Measurements from ENCODE around the gene CFAP65. TPM values are rescaled to one million over a fixed set of nuclear protein-coding genes. Genes with fewer than 3 reads are reported as not detected.

Gene CFAP65
- total RNA-seq, 3 donors from 2014 or later (not counting 1 experiment from before 2014, with no cell fraction given) = not detected

DNA sequence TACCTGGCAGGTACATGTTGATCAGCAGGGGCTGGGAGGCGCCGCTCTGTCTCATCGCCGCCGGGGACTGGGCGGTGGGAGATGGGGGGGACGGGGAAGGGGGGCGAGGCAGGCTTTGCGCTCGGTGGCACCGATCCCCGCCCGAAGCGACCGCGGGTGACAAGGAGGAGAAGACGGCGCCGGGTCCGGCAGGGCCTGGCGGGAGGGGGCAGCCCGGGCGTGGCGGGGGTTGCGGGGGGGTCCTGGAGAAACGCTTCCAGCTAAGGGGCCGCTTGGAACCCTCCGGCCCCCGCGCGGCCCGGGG is 56.3 kb downstream of the CFAP65 start, which contains the start of gene FEV:
Gene FEV (minus strand): TSS at position 164 of the 304 bp plus-strand sequence. CDS start 109 bp downstream, at position 55.
- H3K36me3 ChIP-seq (ENCODE audit: control insufficient read depth, insufficient read depth, low read length) = no peaks in the 10 kb centered on the region
- DNase-seq (no peak), ATAC-seq (no peak)
- peaks cover 21% of the 10 kb centered on the region for H3K4me1 ChIP-seq (ENCODE audit: control insufficient read depth, insufficient read depth, low read length)
- no peaks in the 10 kb centered on the region for H3K9me3 ChIP-seq (ENCODE audit: control insufficient read depth, insufficient read depth, low read length)
- under 1% methylated on average over 32 of the region's 32 CpGs for WGBS (ENCODE audit: insufficient coverage)
- Mint-ChIP-seq H3K27ac (no peak within 1 kb of the TSS), H3K4me1 (peaks cover 7 to 18% of the 10 kb centered on the region in 2 donors), H3K9me3 (no peaks in the 10 kb centered on the region), H3K4me3 (no peak within 1 kb of the TSS), H3K36me3 (no peaks in the 10 kb centered on the region), H3K27me3 (ENCODE audit: low read depth in 2 of 2) (peaks cover 57 to 58% of the 10 kb centered on the region in 2 donors)
- TF ChIP-seq, protein P1, sequence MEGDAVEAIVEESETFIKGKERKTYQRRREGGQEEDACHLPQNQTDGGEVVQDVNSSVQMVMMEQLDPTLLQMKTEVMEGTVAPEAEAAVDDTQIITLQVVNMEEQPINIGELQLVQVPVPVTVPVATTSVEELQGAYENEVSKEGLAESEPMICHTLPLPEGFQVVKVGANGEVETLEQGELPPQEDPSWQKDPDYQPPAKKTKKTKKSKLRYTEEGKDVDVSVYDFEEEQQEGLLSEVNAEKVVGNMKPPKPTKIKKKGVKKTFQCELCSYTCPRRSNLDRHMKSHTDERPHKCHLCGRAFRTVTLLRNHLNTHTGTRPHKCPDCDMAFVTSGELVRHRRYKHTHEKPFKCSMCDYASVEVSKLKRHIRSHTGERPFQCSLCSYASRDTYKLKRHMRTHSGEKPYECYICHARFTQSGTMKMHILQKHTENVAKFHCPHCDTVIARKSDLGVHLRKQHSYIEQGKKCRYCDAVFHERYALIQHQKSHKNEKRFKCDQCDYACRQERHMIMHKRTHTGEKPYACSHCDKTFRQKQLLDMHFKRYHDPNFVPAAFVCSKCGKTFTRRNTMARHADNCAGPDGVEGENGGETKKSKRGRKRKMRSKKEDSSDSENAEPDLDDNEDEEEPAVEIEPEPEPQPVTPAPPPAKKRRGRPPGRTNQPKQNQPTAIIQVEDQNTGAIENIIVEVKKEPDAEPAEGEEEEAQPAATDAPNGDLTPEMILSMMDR (IDR thresholded peaks at IDR 0.05) = no peak
- H3K27me3 ChIP-seq (ENCODE audit: control insufficient read depth, insufficient read depth, low read length) = peaks cover 53% of the 10 kb centered on the region
- H3K4me3 ChIP-seq (ENCODE audit: low read length) = no peak within 1 kb of the TSS
- H3K27ac ChIP-seq (ENCODE audit: low read length) = no peak within 1 kb of the TSS
- intact Hi-C loops (cut with micrococcal nuclease) = no loop called here

DNA sequence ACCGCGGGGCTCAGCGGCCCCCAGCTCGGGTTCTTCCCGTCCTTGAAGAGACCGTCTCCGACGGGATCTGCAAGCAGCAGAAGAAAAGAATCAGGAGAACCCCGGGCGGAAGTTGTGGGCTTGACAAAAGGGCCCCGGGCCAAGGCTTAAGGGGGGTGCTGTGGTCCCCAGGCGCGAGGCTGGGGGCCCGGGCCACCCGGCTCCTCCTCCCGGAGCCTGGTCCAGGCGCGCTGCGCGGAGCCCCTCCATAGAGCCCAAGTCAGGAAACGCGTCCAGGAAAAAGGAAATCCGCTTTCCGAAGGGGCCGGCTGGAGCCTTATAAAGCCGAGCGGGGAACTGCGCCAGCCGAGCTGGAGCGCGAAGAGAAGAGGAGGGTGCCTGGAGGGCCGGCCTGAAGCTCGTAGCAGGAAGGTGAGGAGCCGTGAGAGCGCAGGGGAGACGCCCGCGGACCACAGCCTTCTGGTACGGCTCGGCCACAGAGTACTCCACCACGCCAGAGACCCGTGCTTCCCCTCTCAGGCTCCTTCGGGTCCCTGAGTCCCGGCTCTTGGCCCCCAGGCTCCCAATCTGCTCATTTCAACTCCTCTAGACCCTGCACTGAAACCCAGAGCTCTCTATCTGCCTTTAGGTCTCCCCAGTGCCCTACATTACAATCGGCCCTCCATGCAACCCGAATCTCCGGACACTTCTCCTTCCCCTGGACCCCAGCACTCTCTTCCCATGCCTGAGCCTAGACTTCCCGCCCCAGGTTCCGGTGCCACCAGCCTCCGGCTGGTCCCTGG is 56.9 kb downstream of the CFAP65 start:
- TF ChIP-seq, protein P1 (IDR thresholded peaks at IDR 0.05) = no peak
- Histone ChIP-seq H3K27me3 (ENCODE audit: control insufficient read depth, insufficient read depth, low read length) (peaks cover 57% of the 10 kb centered on the region), H3K27ac (ENCODE audit: low read length) (no peak overlapping the region), H3K4me3 (ENCODE audit: low read length) (no peak overlapping the region), H3K4me1 (ENCODE audit: control insufficient read depth, insufficient read depth, low read length) (peaks cover 26% of the 10 kb centered on the region), H3K9me3 (ENCODE audit: control insufficient read depth, insufficient read depth, low read length) (no peaks in the 10 kb centered on the region), H3K36me3 (ENCODE audit: control insufficient read depth, insufficient read depth, low read length) (no peaks in the 10 kb centered on the region)
- no peak for DNase-seq
- ATAC-seq = no peak
- Mint-ChIP-seq H3K9me3 (no peaks in the 10 kb centered on the region), H3K4me3 (no peak overlapping the region), H3K4me1 (peaks cover 7 to 24% of the 10 kb centered on the region in 2 donors), H3K27me3 (ENCODE audit: low read depth in 2 of 2) (peaks cover 53 to 57% of the 10 kb centered on the region in 2 donors), H3K36me3 (no peaks in the 10 kb centered on the region), H3K27ac (no peak overlapping the region)
- intact Hi-C loops (cut with micrococcal nuclease) = no loop called here
- under 1% methylated on average over 50 of the region's 50 CpGs for WGBS (ENCODE audit: insufficient coverage)

DNA sequence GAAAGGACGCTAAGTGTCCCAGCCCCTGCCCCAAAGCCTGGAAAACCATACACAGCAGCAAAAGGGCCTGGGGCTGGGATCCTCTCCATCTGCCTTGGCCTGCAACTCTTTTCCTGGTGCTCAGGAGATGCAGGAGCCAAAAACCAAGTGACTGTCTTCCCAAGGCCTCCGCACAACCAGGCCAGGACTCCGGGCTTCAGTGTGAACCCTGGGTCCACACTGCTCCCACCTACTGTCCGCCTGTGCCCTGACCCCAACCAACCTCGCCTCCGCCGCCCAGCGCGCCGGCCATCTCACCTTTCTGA is 57.4 kb downstream of the CFAP65 start:
- no peaks in the 10 kb centered on the region for H3K9me3 Mint-ChIP-seq

More for the DNA sequence above, 57.4 kb downstream of the CFAP65 start:
- no peak for ATAC-seq
- H3K36me3 Mint-ChIP-seq = no peaks in the 10 kb centered on the region
- H3K4me3 ChIP-seq (ENCODE audit: low read length) = no peak overlapping the region
- DNase-seq = no peak
- H3K27me3 Mint-ChIP-seq (ENCODE audit: low read depth in 2 of 2) = peaks cover 48 to 54% of the 10 kb centered on the region in 2 donors
- H3K36me3 ChIP-seq (ENCODE audit: control insufficient read depth, insufficient read depth, low read length) = no peaks in the 10 kb centered on the region
- peaks cover 26% of the 10 kb centered on the region for H3K4me1 ChIP-seq (ENCODE audit: control insufficient read depth, insufficient read depth, low read length)
- TF ChIP-seq, protein P1 (IDR thresholded peaks at IDR 0.05) = no peak
- H3K27ac ChIP-seq (ENCODE audit: low read length) = no peak overlapping the region
- 8% methylated on average over 10 of the region's 10 CpGs for WGBS (ENCODE audit: insufficient coverage)
- H3K27me3 ChIP-seq (ENCODE audit: control insufficient read depth, insufficient read depth, low read length) = peaks cover 55% of the 10 kb centered on the region
- intact Hi-C loops (cut with micrococcal nuclease) = no loop called here
- no peak overlapping the region for H3K4me3 Mint-ChIP-seq
- no peak overlapping the region for H3K27ac Mint-ChIP-seq
- no peaks in the 10 kb centered on the region for H3K9me3 ChIP-seq (ENCODE audit: control insufficient read depth, insufficient read depth, low read length)
- peaks cover 7 to 24% of the 10 kb centered on the region in 2 donors for H3K4me1 Mint-ChIP-seq
